Fibroblast of lung (primary cell): ENCODE data around the gene FBLL1. TPM values are rescaled to one million over a fixed set of nuclear protein-coding genes. Genes with fewer than 3 reads are reported as not detected.
"Not testable (repeated sequence)": the region's sequence is repeated elsewhere in the genome, so short reads cannot be mapped to it uniquely, and the experiment has no call there.

Experiments
- DNase-seq, 2 donors: peaks; one replicate each; pipeline versions ENCODE4 v3.0.0 to v3.0.0-alpha.2; 2010; ENCODE audit warnings: low read depth in 2 of 2
- H2AFZ ChIP-seq: 2 replicates; pipeline ENCODE4 v1.5.1; 2012; ENCODE audit warnings: low read length, control low read depth, inconsistent platforms
- H3K27ac ChIP-seq: 2 replicates; pipeline ENCODE4 v1.5.1; 2011; ENCODE audit warnings: low read length, control low read depth; ENCODE audit not compliant: insufficient read depth
- H3K27me3 ChIP-seq: 2 replicates; pipeline ENCODE4 v1.5.1; 2011; ENCODE audit warnings: mild to moderate bottlenecking, low read length; ENCODE audit not compliant: control insufficient read depth, insufficient read depth
- H3K36me3 ChIP-seq: 2 replicates; pipeline ENCODE4 v1.5.1; 2011; ENCODE audit warnings: low read length; ENCODE audit not compliant: control insufficient read depth, insufficient read depth
- H3K4me1 ChIP-seq: 2 replicates; pipeline ENCODE4 v1.5.1; 2011; ENCODE audit warnings: low read length; ENCODE audit not compliant: control insufficient read depth, insufficient read depth; ENCODE audit errors: extremely low read depth
- H3K4me2 ChIP-seq: 2 replicates; pipeline ENCODE4 v1.5.1; 2011; ENCODE audit warnings: low read length, control low read depth; ENCODE audit not compliant: insufficient read depth; ENCODE audit errors: extremely low read depth
- H3K4me3 ChIP-seq, 4 experiments: fragments of 200-600 bp in 1 of 4; sonication (generic) in 1 of 4; replicated peaks in 1 of 4; 2 replicates each; pipeline ENCODE4 v1.5.1; 2011 to 2016; ENCODE audit warnings: low read length in 4 of 4, low read depth in 3 of 4, mild to moderate bottlenecking in 3 of 4, control low read depth in 2 of 4, inconsistent platforms in 1 of 4, mixed read lengths in 1 of 4; ENCODE audit not compliant: insufficient read depth in 1 of 4; ENCODE audit errors: control extremely low read depth in 1 of 4
- H3K79me2 ChIP-seq: 2 replicates; pipeline ENCODE4 v1.5.1; 2012; ENCODE audit warnings: mild to moderate bottlenecking, low read length, inconsistent platforms; ENCODE audit not compliant: control insufficient read depth, insufficient read depth
- H3K9ac ChIP-seq: 2 replicates; pipeline ENCODE4 v1.5.1; 2011; ENCODE audit warnings: mild to moderate bottlenecking, low read length, control low read depth; ENCODE audit not compliant: insufficient read depth
- H3K9me3 ChIP-seq: 2 replicates; pipeline ENCODE4 v1.5.1; 2012; ENCODE audit warnings: low read depth, low read length; ENCODE audit not compliant: control insufficient read depth, insufficient read depth
- H4K20me1 ChIP-seq: 2 replicates; pipeline ENCODE4 v1.5.1; 2011; ENCODE audit warnings: low read length; ENCODE audit not compliant: control insufficient read depth, insufficient read depth; ENCODE audit errors: extremely low read depth
- EZH2 ChIP-seq: IDR thresholded peaks from 2 replicates; pipeline ENCODE4 v1.5.1; 2012; ENCODE audit warnings: low read length, control low read depth, mild to moderate bottlenecking; ENCODE audit errors: missing control alignments
- polyA plus RNA-seq, 2 donors: library from polyadenylated mRNA; depleted of rRNA in 1 of 2; stranded (reverse) in 1 of 2; unstranded in 1 of 2; fragments of >200 nt; gene quantifications; 2 replicates each; pipeline ENCODE4 v1.2.1, GENCODE V29; 2011 to 2012; ENCODE audit warnings: missing spikeins in 1 of 2
- total RNA-seq: library from RNA; depleted of rRNA; stranded (reverse); fragments of >200 nt; gene quantifications from 2 replicates; pipeline ENCODE4 v1.2.1, GENCODE V29; 2014
- TF ChIP-seq, protein P1 (sequence below), 2 donors: IDR thresholded peaks in 1 of 2; conservative IDR thresholded peaks in 1 of 2; 1 replicate in 1 of 2; 2 replicates in 1 of 2; pipeline ENCODE4 v1.5.1; 2011 to 2012; ENCODE audit warnings: low read length in 2 of 2, control low read depth in 1 of 2, inconsistent platforms in 1 of 2, low read depth in 1 of 2, mild to moderate bottlenecking in 1 of 2

The FBLL1 gene
- total and polyA plus RNA-seq, 2 donors (not counting 1 experiment from before 2014, with no cell fraction given), result 0.16 to 0.66 TPM

DNA sequence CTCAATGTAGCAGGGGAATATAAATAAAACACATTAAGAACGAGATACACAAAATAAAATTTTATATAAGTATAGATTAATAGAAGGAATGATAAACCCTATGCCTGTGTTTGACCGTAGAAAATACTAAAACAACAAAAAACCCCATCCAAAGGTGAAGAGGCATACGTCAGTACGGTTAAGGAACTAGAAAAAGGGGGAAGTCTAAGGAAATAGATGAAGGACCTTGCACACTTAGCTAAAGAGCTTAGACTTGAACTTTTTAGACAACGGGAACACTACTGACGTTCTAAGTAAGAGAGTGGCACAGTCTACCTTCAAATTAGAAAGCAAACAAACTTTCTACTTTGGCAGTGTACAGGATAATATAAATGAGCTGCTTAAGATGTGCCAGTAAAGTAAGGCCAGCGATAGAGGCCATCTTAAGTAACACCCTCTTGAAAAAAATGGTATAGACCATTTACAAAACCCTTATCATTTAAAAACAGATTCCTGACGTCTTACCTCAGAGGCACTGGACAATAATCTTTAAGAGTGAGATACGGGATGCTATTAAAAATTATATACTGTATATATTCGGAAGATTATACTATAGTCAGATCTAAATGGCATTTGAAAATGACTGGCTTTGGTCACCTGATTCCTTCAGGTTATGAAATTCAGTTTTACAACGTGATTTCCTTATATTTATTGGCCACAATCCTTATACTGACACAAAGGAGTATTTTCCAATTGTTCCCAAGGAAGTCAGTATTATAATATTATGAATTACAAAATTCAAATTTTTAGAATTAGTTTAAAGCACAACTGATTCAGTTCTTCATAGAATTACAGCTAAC is 41.6 kb downstream of the FBLL1 start:
- Histone ChIP-seq H3K36me3 (no peaks in the 10 kb centered on the region), H3K27ac (no peak overlapping the region), H3K79me2 (peaks cover 66% of the 10 kb centered on the region), H3K4me1 (no peaks in the 10 kb centered on the region), H3K9ac (no peak overlapping the region), H3K4me3 (no peak overlapping the region), H3K9me3 (no peaks in the 10 kb centered on the region), H2AFZ (no peak overlapping the region), H4K20me1 (no peaks in the 10 kb centered on the region), H3K4me2 (no peak overlapping the region), H3K27me3 (no peaks in the 10 kb centered on the region)
- no peak for DNase-seq
- TF ChIP-seq, protein P1, sequence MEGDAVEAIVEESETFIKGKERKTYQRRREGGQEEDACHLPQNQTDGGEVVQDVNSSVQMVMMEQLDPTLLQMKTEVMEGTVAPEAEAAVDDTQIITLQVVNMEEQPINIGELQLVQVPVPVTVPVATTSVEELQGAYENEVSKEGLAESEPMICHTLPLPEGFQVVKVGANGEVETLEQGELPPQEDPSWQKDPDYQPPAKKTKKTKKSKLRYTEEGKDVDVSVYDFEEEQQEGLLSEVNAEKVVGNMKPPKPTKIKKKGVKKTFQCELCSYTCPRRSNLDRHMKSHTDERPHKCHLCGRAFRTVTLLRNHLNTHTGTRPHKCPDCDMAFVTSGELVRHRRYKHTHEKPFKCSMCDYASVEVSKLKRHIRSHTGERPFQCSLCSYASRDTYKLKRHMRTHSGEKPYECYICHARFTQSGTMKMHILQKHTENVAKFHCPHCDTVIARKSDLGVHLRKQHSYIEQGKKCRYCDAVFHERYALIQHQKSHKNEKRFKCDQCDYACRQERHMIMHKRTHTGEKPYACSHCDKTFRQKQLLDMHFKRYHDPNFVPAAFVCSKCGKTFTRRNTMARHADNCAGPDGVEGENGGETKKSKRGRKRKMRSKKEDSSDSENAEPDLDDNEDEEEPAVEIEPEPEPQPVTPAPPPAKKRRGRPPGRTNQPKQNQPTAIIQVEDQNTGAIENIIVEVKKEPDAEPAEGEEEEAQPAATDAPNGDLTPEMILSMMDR (conservative IDR thresholded peaks at IDR 0.05 in 1 of 2, IDR thresholded peaks at IDR 0.05 in 1 of 2; ENCODE audit: low read depth in 1 of 2, low read length in 2 of 2), result no peak
- TF ChIP-seq EZH2, result no peak

DNA sequence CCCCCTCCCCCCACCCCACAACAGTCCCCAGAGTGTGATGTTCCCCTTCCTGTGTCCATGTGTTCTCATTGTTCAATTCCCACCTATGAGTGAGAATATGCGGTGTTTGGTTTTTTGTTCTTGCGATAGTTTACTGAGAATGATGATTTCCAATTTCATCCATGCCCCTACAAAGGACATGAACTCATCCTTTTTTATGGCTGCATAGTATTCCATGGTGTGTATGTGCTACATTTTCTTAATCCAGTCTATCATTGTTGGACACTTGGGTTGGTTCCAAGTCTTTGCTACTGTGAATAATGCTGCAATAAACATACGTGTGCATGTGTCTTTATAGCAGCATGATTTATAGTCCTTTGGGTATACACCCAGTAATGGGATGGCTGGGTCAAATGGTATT is 44.6 kb downstream of the FBLL1 start:
- not testable (repeated sequence) for H4K20me1 ChIP-seq, DNase-seq, H3K4me1 ChIP-seq, H3K36me3 ChIP-seq, H3K4me2 ChIP-seq, H2AFZ ChIP-seq, H3K9me3 ChIP-seq, H3K4me3 ChIP-seq, H3K27ac ChIP-seq, H3K9ac ChIP-seq, H3K27me3 ChIP-seq
- peaks cover 83% of the 10 kb centered on the region for H3K79me2 ChIP-seq

DNA sequence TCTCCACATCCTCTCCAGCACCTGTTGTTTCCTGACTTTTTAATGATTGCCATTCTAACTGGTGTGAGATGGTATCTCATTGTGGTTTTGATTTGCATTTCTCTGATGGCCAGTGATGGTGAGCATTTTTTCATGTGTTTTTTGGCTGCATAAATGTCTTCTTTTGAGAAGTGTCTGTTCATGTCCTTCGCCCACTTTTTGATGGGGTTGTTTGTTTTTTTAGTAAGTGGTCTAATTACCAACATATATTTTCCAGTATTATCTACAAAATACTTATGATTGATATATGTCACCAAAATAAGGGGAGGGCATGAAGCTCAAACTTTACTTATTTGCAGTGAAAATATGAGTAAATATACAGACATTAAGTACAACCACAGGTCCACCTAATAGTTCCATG is 45.1 kb downstream of the FBLL1 start:
- not testable (repeated sequence) for H3K27ac ChIP-seq, H3K4me1 ChIP-seq, H3K9me3 ChIP-seq, H4K20me1 ChIP-seq, H3K4me3 ChIP-seq, H3K4me2 ChIP-seq, H3K27me3 ChIP-seq, H3K9ac ChIP-seq, H3K36me3 ChIP-seq, H2AFZ ChIP-seq, DNase-seq
- peaks cover 86% of the 10 kb centered on the region for H3K79me2 ChIP-seq
